HCT116 (cell line): Measurements from ENCODE around the gene TGM4. TPM values are rescaled to one million over a fixed set of nuclear protein-coding genes. Genes with fewer than 3 reads are reported as not detected.

ENCODE experiments used
- ATAC-seq: fragments of 200-7000 bp; cut with Tn5 transposase; 2 replicates; pipeline ENCODE4 v1.9.1; 2020; ENCODE audit warnings: mild to moderate bottlenecking, moderate library complexity
- BruUV-seq: library from RNA; stranded (reverse); fragments of 400-500 nt; replicated peaks from 2 replicates; lab custom pipeline; 2021; lab: Mats Ljungman, UMichigan
- CTCF ChIA-PET: fragments of 300-600 bp; sonication (Branson Sonifier 250); formaldehyde crosslinking; loops from one replicate; lab custom pipeline; 2021; ENCODE audit warnings: antibody characterized with exemption; lab: Charles Lee
- POLR2A ChIA-PET: fragments of 300-600, 350-600 bp; sonication (Branson Sonifier 250); formaldehyde crosslinking; loops from one replicate; lab custom pipeline; 2021; ENCODE audit warnings: antibody characterized with exemption; lab: Charles Lee
- RAD21 ChIA-PET, 2 experiments: fragments of 300-600 bp; sonication (Branson Sonifier 250); formaldehyde crosslinking; loops; one replicate each; lab custom pipeline; 2023; ENCODE audit warnings: low total read pairs in 2 of 2; ENCODE audit not compliant: uncharacterized antibody in 2 of 2, unreplicated experiment in 2 of 2, low non-redundant PET in 1 of 2; lab: Charles Lee
- DNase-seq: peaks from one replicate; pipeline ENCODE4 v3.0.0-alpha.2; 2010; ENCODE audit warnings: low read depth, low spot score
- H2AFZ ChIP-seq: fragments of 200-600 bp; shearing (Covaris generic), sonication (generic); 2 replicates; pipeline ENCODE4 v1.6.1; 2017; ENCODE audit warnings: low read depth, mixed run types, mixed read lengths, antibody characterized with exemption, low read length; ENCODE audit not compliant: poor library complexity, severe bottlenecking
- H3K27ac ChIP-seq: 2 replicates; pipeline ENCODE4 v1.5.1; 2012; ENCODE audit warnings: low read depth, low read length
- H3K27me3 ChIP-seq: fragments of 200-600 bp; sonication (generic); 2 replicates; pipeline ENCODE4 v1.6.1; 2016; ENCODE audit warnings: mixed run types, low read length, mixed read lengths; ENCODE audit not compliant: insufficient read depth
- H3K36me3 ChIP-seq, 2 experiments: fragments of 200-500 bp in 1 of 2; fragments of 200-600 bp in 1 of 2; sonication (Bioruptor generic) in 1 of 2; sonication (generic) in 1 of 2; 2 replicates each; pipeline versions ENCODE4 v1.5.1 to v1.6.1; 2014 to 2016; ENCODE audit warnings: low read length in 2 of 2, inconsistent platforms in 1 of 2, mixed read lengths in 1 of 2, mixed run types in 1 of 2; ENCODE audit not compliant: insufficient read depth in 2 of 2, control insufficient read depth in 1 of 2
- H3K4me1 ChIP-seq, 2 experiments: fragments of 200-600 bp in 1 of 2; sonication (generic) in 1 of 2; 2 replicates each; pipeline versions ENCODE4 v1.5.1 to v1.6.1; 2012 to 2017; ENCODE audit warnings: low read length in 2 of 2, inconsistent platforms in 1 of 2, mild to moderate bottlenecking in 1 of 2, mixed read lengths in 1 of 2, mixed run types in 1 of 2, moderate library complexity in 1 of 2; ENCODE audit not compliant: insufficient read depth in 2 of 2, control insufficient read depth in 1 of 2
- H3K4me2 ChIP-seq: fragments of 200-600 bp; sonication (generic); 2 replicates; pipeline ENCODE4 v1.6.1; 2017; ENCODE audit warnings: mixed run types, low read length, mixed read lengths
- H3K4me3 ChIP-seq, 2 experiments: fragments of 200-600 bp in 1 of 2; sonication (generic) in 1 of 2; replicated peaks in 1 of 2; 2 replicates each; pipeline ENCODE4 v1.5.1; 2011 to 2016; ENCODE audit warnings: low read length in 2 of 2, control low read depth in 1 of 2, low read depth in 1 of 2, mild to moderate bottlenecking in 1 of 2, mixed read lengths in 1 of 2, mixed run types in 1 of 2
- H3K79me2 ChIP-seq: fragments of 200-600 bp; sonication (generic); 2 replicates; pipeline ENCODE4 v1.6.1; 2017; ENCODE audit warnings: mild to moderate bottlenecking, mixed run types, low read length, moderate library complexity, mixed read lengths; ENCODE audit not compliant: insufficient read depth
- H3K9ac ChIP-seq: fragments of 200-600 bp; sonication (generic); 2 replicates; pipeline ENCODE4 v1.6.1; 2016; ENCODE audit warnings: low read length, mixed read lengths
- H3K9me2 ChIP-seq: fragments of 200-600 bp; sonication (generic), shearing (Covaris generic); 2 replicates; pipeline ENCODE4 v1.6.1; 2017; ENCODE audit warnings: mixed run types, mild to moderate bottlenecking, moderate library complexity; ENCODE audit not compliant: insufficient read depth
- H3K9me3 ChIP-seq, 2 experiments: fragments of 200-500 bp in 1 of 2; fragments of 200-600 bp in 1 of 2; sonication (Bioruptor generic) in 1 of 2; sonication (generic) in 1 of 2; 2 replicates each; pipeline ENCODE4 v1.6.1; 2014 to 2017; ENCODE audit warnings: low read length in 2 of 2, mixed read lengths in 2 of 2, inconsistent platforms in 1 of 2, low read depth in 1 of 2, mild to moderate bottlenecking in 1 of 2, mixed run types in 1 of 2, moderate library complexity in 1 of 2; ENCODE audit not compliant: control insufficient read depth in 1 of 2, insufficient read depth in 1 of 2
- H4K20me1 ChIP-seq: fragments of 200-600 bp; sonication (generic), shearing (Covaris generic); 2 replicates; pipeline ENCODE4 v1.6.1; 2017; ENCODE audit warnings: mixed run types, mild to moderate bottlenecking, moderate library complexity; ENCODE audit not compliant: insufficient read depth
- CBX3 ChIP-seq: IDR thresholded peaks from 2 replicates; pipeline ENCODE4 v1.6.1; 2012; ENCODE audit warnings: low read depth
- CEBPB ChIP-seq: IDR thresholded peaks from 2 replicates; pipeline ENCODE4 v1.6.1; 2012; ENCODE audit warnings: low read depth
- ELF1 ChIP-seq: IDR thresholded peaks from 2 replicates; pipeline ENCODE4 v1.6.1; 2012; ENCODE audit warnings: low read depth, borderline replicate concordance
- EZH2 ChIP-seq: fragments of 200-600 bp; sonication (generic); IDR thresholded peaks from 2 replicates; pipeline ENCODE4 v1.6.1; 2017; ENCODE audit warnings: antibody characterized with exemption, mixed run types
- FOSL1 ChIP-seq: IDR thresholded peaks from 2 replicates; pipeline ENCODE4 v1.6.1; 2012; ENCODE audit warnings: low read depth
- JUND ChIP-seq: IDR thresholded peaks from 2 replicates; pipeline ENCODE4 v1.6.1; 2012
- SIN3A ChIP-seq: IDR thresholded peaks from 2 replicates; pipeline ENCODE4 v1.6.1; 2012; ENCODE audit warnings: low read depth
- SP1 ChIP-seq: IDR thresholded peaks from 2 replicates; pipeline ENCODE4 v1.6.1; 2012; ENCODE audit warnings: low read depth
- SRF ChIP-seq: IDR thresholded peaks from 2 replicates; pipeline ENCODE4 v1.6.1; 2012; ENCODE audit warnings: low read depth
- YY1 ChIP-seq: IDR thresholded peaks from 2 replicates; pipeline ENCODE4 v1.6.1; 2011; ENCODE audit warnings: low read length, low read depth, moderate library complexity, mild to moderate bottlenecking; ENCODE audit not compliant: insufficient replicate concordance; ENCODE audit errors: extremely low read depth
- ZNF274 ChIP-seq: fragments of 200-500 bp; sonication (Bioruptor generic); IDR thresholded peaks from 2 replicates; pipeline ENCODE4 v1.6.1; 2014; ENCODE audit warnings: mild to moderate bottlenecking, low read depth, low read length, inconsistent platforms
- intact Hi-C: fragments of 100-400 bp; cut with micrococcal nuclease; formaldehyde crosslinking; loops from 2 replicates; pipeline ENCODE4 v1.10.0; 2022
- total RNA-seq: library from RNA; stranded (reverse); gene quantifications from one replicate; pipeline ENCODE4 v1.2.1, GENCODE V29; 2021; ENCODE audit not compliant: unreplicated experiment
- TF ChIP-seq, protein P1 (sequence below): IDR thresholded peaks from 2 replicates; pipeline ENCODE4 v1.6.1; 2012
- TF ChIP-seq, protein P2 (sequence below), 3 experiments: fragments of 200-600 bp in 1 of 3; sonication (generic) in 1 of 3; IDR thresholded peaks in 2 of 3; conservative IDR thresholded peaks in 1 of 3; 2 replicates each; pipeline ENCODE4 v1.5.1; 2012 to 2017; ENCODE audit warnings: low read depth in 2 of 3, low read length in 2 of 3, antibody characterized with exemption in 1 of 3, borderline replicate concordance in 1 of 3, control low read depth in 1 of 3, mild to moderate bottlenecking in 1 of 3, mixed read lengths in 1 of 3, mixed run types in 1 of 3, moderate library complexity in 1 of 3; ENCODE audit not compliant: insufficient read depth in 1 of 3

TGM4 gene
- total RNA-seq, 1 experiment from 2014 or later = not detected

DNA sequence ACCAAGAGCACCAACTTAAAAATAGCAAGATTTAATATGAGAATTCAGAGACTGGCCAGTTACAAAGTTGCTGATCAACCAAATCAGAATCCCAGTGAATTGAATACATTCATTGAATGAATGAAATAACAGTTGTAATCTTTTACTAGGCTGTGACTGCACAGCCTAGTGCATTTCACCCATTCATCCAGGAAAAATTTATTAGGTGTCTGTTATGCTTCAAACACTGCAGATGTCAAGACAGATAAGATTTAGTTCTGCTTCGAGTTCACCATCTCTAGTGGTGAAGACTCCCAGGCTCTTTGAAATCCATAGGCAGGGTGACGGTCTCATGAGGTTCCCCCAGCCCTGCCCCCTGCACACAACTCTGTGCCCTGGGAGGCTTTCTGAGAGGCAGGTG, 28.9 kb downstream of the TGM4 start (continued):
- TF ChIP-seq CBX3 (no peak), YY1 (no peak)
- TF ChIP-seq, all 23 proteins: peak for 0

DNA sequence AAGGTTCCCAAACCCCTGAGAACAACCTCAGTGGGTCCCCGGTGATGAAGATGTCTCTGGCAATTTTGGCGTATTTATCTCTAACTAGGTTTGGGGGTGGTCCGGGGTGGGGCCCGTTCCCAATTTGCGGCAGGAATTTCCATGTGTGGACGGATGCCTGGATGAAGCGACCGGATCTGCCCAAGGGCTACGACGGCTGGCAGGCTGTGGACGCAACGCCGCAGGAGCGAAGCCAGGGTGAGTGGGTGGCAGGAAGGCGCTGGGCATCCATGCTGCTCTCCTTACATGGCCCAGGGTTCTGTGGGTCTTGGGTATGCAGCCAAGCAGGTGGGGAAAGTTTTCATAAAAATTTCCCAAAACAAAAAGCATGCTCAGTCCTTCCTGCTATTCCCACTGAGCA, 29.3 kb downstream of the TGM4 start:
- DNase-seq = no peak
- H3K4me3 ChIP-seq = no peak overlapping the region
- ATAC-seq = no peak
- no peaks in the 10 kb centered on the region for H3K9me3 ChIP-seq
- H3K79me2 ChIP-seq = no peaks in the 10 kb centered on the region
- H3K9ac ChIP-seq = no peak overlapping the region
- H3K36me3 ChIP-seq = no peaks in the 10 kb centered on the region
- BruUV-seq = no TSS peak
- H3K9me2 ChIP-seq = no peaks in the 10 kb centered on the region
- intact Hi-C loops = no loop called here
- no peaks in the 10 kb centered on the region for H4K20me1 ChIP-seq
- no peak overlapping the region for H3K4me2 ChIP-seq
- TF ChIP-seq CBX3 = no peak
- TF ChIP-seq EZH2 = no peak
- TF ChIP-seq, protein P1, sequence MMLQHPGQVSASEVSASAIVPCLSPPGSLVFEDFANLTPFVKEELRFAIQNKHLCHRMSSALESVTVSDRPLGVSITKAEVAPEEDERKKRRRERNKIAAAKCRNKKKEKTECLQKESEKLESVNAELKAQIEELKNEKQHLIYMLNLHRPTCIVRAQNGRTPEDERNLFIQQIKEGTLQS = no peak
- TF ChIP-seq SIN3A = no peak
- no peak for TF ChIP-seq CEBPB
- TF ChIP-seq JUND = no peak
- TF ChIP-seq ZNF274 = no peak
- TF ChIP-seq SRF = no peak
- TF ChIP-seq FOSL1 = no peak
- TF ChIP-seq, protein P2, sequence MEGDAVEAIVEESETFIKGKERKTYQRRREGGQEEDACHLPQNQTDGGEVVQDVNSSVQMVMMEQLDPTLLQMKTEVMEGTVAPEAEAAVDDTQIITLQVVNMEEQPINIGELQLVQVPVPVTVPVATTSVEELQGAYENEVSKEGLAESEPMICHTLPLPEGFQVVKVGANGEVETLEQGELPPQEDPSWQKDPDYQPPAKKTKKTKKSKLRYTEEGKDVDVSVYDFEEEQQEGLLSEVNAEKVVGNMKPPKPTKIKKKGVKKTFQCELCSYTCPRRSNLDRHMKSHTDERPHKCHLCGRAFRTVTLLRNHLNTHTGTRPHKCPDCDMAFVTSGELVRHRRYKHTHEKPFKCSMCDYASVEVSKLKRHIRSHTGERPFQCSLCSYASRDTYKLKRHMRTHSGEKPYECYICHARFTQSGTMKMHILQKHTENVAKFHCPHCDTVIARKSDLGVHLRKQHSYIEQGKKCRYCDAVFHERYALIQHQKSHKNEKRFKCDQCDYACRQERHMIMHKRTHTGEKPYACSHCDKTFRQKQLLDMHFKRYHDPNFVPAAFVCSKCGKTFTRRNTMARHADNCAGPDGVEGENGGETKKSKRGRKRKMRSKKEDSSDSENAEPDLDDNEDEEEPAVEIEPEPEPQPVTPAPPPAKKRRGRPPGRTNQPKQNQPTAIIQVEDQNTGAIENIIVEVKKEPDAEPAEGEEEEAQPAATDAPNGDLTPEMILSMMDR (IDR thresholded peaks at IDR 0.05 in 2 of 3, conservative IDR thresholded peaks at IDR 0.05 in 1 of 3; ENCODE audit: borderline replicate concordance in 1 of 3, insufficient read depth in 1 of 3, low read depth in 2 of 3, low read length in 2 of 3) = no peak
- TF ChIP-seq ELF1 = no peak
- TF ChIP-seq SP1 = no peak
- ChIA-PET POLR2A (no interaction called here), RAD21 (no interaction called here), CTCF (no interaction called here)
- no peak overlapping the region for H3K27ac ChIP-seq
- no peak overlapping the region for H2AFZ ChIP-seq
- no peaks in the 10 kb centered on the region; a peak in 1 of 4 replicates for H3K4me1 ChIP-seq
- no peaks in the 10 kb centered on the region for H3K27me3 ChIP-seq
